ENCODE measurements around the gene C1GALT1.
A peak's percentile ranks its signal among the peaks of the same experiment; 100 is the strongest.

The C1GALT1 gene

GRCh38 chr7:7178906-7179305 lies 3.4 kb upstream of the C1GALT1 start:
- DNase-seq (ENCODE audit: low read depth) = no peak
- TF ChIP-seq CTCF (IDR thresholded peaks at IDR 0.05; ENCODE audit: low read depth, low read length, missing control alignments) = no peak
- H3K4me3 ChIP-seq (ENCODE audit: low read depth, low read length) = no peak overlapping the region

GRCh38 chr7:7180725-7181449 lies 1.5 kb upstream of the C1GALT1 start:
- peak overlapping the region; percentile 65; the same call in 1 of the 2 replicates for H3K4me3 ChIP-seq (ENCODE audit: low read depth, low read length)
- TF ChIP-seq CTCF (IDR thresholded peaks at IDR 0.05; ENCODE audit: low read depth, low read length, missing control alignments) = no peak

GRCh38 chr7:7181519-7182155 lies 707 bp upstream of the C1GALT1 start:
- DNase-seq (ENCODE audit: low read depth) = peak; percentile 86
- TF ChIP-seq CTCF (IDR thresholded peaks at IDR 0.05; ENCODE audit: low read depth, low read length, missing control alignments) = peak; percentile 18
- H3K4me3 ChIP-seq (ENCODE audit: low read depth, low read length) = peak overlapping the region; percentile 65

More at GRCh38 chr7:7180725-7181449, 1.5 kb upstream of the C1GALT1 start:
- DNase-seq (ENCODE audit: low read depth) = no peak

GRCh38 chr7:7183061-7183837 lies 905 bp downstream of the C1GALT1 start:
- no peak for TF ChIP-seq CTCF (IDR thresholded peaks at IDR 0.05; ENCODE audit: low read depth, low read length, missing control alignments)
- no peak for DNase-seq (ENCODE audit: low read depth)
- H3K4me3 ChIP-seq (ENCODE audit: low read depth, low read length) = peak overlapping the region; percentile 68

- peak overlapping the region; percentile 68 for H3K4me3 ChIP-seq (ENCODE audit: low read depth, low read length)
- no peak for DNase-seq (ENCODE audit: low read depth)
- no peak for TF ChIP-seq CTCF (IDR thresholded peaks at IDR 0.05; ENCODE audit: low read depth, low read length, missing control alignments)
Observed at GRCh38 chr7:7183838-7184463, 1.6 kb downstream of the C1GALT1 start.

GRCh38 chr7:7185371-7185989 lies 3.1 kb downstream of the C1GALT1 start:
- no peak for TF ChIP-seq CTCF (IDR thresholded peaks at IDR 0.05; ENCODE audit: low read depth, low read length, missing control alignments)
- no peak overlapping the region for H3K4me3 ChIP-seq (ENCODE audit: low read depth, low read length)
- no peak for DNase-seq (ENCODE audit: low read depth)
